Neural progenitor cell (in vitro differentiated cells): ENCODE measurements around the gene NABP1.

Source experiments
- EZH2phosphoT487 ChIP-seq: fragments of 200-600 bp; sonication (generic); IDR thresholded peaks from 2 replicates; pipeline ENCODE4 v1.6.1; 2017; ENCODE audit warnings: antibody characterized with exemption
- TF ChIP-seq, protein P1 (sequence below): fragments of 200-600 bp; sonication (generic); IDR thresholded peaks from 2 replicates; pipeline ENCODE4 v1.5.1; 2017; ENCODE audit warnings: antibody characterized with exemption, mild to moderate bottlenecking

GRCh38 chr2:191714925-191715324 is 37.0 kb downstream of the NABP1 start:
- TF ChIP-seq, protein P1, sequence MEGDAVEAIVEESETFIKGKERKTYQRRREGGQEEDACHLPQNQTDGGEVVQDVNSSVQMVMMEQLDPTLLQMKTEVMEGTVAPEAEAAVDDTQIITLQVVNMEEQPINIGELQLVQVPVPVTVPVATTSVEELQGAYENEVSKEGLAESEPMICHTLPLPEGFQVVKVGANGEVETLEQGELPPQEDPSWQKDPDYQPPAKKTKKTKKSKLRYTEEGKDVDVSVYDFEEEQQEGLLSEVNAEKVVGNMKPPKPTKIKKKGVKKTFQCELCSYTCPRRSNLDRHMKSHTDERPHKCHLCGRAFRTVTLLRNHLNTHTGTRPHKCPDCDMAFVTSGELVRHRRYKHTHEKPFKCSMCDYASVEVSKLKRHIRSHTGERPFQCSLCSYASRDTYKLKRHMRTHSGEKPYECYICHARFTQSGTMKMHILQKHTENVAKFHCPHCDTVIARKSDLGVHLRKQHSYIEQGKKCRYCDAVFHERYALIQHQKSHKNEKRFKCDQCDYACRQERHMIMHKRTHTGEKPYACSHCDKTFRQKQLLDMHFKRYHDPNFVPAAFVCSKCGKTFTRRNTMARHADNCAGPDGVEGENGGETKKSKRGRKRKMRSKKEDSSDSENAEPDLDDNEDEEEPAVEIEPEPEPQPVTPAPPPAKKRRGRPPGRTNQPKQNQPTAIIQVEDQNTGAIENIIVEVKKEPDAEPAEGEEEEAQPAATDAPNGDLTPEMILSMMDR, result no peak
- TF ChIP-seq EZH2phosphoT487, result no peak
